Dedifferentiated amniotic fluid mesenchymal stem cell (primary cell): Measurements from ENCODE around the gene CACNA1B.
"Not testable (repeated sequence)": the region's sequence is repeated elsewhere in the genome, so short reads cannot be mapped to it uniquely, and the experiment has no call there.

ENCODE experiments used
- DNase-seq: peaks from one replicate; pipeline ENCODE4 v3.0.0-alpha.2; 2016; ENCODE audit errors: extremely low spot score

The CACNA1B gene

GRCh38 chr9:137877506-137878122, at the start of gene CACNA1B:
Gene CACNA1B (plus strand): TSS chr9:137877782. CDS start chr9:137877934, 152 bp downstream.
- DNase-seq, result not testable (repeated sequence)

DNA sequence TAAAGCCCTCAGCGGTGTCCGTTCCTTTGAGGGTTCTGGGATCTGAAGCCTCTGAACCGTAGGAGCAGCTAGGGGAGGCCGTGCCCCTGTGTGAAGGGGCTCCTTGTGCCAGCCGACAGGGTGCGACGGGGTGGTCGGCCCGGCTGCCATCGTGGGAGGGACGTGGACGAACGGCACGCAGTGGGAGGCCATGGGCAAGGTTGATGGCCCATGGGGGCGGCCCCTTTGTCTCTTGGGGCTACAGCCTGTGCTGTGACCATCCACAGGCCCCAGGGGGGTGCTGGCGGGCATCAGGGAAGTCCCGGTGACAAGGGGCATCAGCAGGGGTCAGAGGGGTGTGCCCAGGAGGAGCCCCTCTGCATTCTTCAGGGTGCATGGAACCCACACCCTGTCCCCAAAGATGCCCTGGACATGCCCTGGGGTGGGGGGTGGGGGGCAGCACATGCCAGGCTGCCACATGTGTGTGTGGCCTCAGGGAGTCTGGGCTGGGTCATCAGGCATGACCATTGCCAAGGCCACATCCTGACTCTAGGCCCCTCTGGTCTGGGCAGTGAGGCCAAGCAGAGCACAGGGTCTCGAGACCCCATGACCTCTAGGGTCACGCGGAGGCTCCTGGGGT, 49.6 kb upstream of the CACNA1B start:
- DNase-seq, result no peak

DNA sequence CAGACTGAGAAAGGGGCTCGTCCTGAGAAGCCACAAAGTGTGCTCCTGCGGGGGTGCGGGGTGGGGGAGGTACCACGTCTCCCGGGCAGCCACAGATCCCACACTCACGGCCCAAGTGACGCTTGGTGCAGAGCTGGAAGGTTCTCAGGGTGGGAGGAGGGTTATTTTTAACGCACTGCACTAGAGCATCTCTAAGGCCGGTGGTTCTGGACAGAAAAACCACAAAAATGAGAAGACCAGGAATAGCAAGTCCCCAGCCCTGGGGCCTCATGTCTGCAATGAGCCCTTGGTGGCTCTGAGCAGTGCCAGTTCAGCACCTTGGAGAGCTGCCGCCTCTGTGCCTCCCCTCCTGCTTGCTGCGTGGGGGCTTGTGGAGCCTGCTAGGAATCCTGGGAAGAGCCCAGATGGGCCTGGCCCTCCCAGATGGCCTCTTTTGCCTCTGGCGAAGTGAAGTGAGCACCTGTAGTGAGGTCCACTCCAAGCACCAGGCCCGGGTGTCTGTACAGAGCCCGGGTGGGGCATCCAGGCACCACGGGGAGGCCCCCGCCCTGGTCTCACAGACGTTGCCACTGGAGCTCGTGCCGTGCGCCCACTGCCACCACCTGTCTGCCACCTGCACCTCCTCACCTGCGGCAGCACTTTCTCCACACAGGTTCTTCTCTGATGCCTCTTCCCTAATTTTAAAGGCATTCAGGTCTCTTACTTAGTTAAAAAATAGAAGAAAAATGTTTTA, 48.9 kb upstream of the CACNA1B start:
- no peak for DNase-seq

DNA sequence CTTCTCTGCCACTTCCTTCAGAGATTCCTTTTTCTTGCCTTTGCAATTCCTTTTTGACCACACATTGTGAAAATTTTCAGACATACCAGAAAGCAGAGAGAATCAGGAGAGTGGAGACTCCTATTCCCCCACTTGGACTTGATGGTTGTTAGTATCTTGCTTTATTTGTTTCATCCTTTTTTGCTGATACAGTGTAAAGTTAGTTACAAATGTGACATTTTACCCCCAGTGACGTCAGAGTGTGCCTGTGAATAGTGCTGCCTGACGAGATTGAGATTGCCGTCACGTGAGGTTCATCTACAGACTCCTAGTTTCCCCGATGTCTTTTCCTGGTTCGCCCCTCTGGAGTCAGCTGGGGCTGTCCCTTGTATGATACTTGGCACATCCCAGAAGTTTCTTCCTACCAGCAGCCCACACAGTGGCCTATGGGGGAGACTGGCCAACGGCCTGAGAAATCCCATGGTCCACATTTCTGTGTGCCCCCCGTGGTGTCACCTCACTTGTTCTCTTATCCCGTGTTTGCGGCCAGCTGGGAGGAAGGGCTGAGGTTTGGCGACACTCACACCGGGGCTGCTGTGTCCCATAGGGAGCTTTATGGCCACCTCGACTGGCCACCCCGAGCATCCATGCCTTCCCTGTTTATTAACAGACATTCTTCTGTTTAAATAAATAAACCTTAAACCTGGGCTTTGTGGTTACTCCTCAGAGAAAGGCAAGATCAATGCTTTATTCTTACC, 48.2 kb upstream of the CACNA1B start:
- DNase-seq, result no peak

DNA sequence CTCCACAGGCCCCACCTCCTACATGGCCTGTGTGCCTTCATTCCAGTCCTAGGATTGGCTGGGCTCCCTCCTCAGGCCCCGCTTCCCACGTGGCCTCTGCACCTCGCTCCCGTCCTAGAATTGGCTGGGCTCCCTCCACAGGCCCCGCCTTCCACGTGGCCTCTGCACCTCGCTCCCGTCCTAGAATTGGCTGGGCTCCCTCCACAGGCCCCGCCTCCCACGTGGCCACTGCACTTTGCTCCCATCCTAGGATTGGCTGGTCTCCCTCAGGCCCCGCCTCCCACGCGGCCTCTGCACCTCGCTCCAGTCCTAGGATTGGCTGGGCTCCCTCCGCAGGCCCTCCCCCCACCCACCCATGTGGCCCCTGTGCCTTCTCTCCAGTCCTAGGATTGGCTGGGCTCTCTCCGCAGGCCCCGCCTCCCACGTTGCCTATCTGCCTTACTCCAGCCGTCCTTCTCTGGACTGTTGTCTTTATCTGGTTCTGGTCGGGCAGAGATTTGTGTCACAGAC, 45.3 kb upstream of the CACNA1B start:
- DNase-seq, result no peak

GRCh38 chr9:137832830-137833590, 44.6 kb upstream of the CACNA1B start:
- DNase-seq, result no peak

- no peak for DNase-seq
Observed at GRCh38 chr9:137833721-137834613, 43.6 kb upstream of the CACNA1B start.

- DNase-seq, result no peak
Observed at GRCh38 chr9:137834846-137835546, 42.6 kb upstream of the CACNA1B start.

- DNase-seq, result no peak
Observed at GRCh38 chr9:137836151-137836830, 41.3 kb upstream of the CACNA1B start.

DNA sequence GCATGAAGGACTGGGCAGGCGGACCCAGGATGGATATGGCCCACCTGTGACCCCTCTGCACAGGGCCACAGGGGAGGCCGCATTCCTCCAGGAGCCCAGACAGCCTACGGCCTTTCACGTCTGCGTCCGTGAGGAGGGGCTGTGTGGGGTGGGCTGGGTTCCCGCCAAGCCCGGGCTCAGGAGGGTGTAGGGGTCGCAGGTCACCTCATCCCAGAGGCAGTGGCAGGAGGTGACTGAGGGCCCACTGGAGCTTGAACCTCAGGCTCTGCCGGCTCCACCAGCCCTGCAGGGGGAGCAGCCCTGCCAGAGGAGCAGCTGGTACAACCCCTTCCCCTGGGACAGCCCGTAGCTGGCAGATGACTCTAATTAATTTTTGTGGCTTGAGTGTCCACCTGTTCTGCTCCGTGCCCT, 40.7 kb upstream of the CACNA1B start:
- no peak for DNase-seq

- DNase-seq, result no peak
Observed at GRCh38 chr9:137837345-137838278, 40.0 kb upstream of the CACNA1B start.

- no peak for DNase-seq
Observed at GRCh38 chr9:137838576-137838975, 39.0 kb upstream of the CACNA1B start.

DNA sequence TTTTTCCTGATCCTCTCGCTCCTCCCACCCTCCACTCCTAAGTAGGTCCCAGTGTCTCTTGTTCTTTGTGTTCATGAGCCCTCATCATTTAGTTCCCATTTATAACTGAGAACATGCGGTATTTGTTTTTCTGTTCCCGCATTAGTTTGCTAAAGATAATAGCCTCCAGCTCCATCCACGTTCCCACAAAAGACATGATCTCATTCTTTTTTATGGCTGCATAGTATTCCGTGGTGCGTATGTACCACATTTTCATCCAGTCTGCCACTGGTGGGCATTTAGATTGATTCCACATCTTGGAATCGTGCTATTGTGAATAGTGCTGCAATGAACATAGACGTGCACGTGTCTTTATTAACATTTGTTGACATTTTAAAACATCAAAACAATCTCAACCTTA, 34.2 kb upstream of the CACNA1B start:
- DNase-seq, result no peak

DNA sequence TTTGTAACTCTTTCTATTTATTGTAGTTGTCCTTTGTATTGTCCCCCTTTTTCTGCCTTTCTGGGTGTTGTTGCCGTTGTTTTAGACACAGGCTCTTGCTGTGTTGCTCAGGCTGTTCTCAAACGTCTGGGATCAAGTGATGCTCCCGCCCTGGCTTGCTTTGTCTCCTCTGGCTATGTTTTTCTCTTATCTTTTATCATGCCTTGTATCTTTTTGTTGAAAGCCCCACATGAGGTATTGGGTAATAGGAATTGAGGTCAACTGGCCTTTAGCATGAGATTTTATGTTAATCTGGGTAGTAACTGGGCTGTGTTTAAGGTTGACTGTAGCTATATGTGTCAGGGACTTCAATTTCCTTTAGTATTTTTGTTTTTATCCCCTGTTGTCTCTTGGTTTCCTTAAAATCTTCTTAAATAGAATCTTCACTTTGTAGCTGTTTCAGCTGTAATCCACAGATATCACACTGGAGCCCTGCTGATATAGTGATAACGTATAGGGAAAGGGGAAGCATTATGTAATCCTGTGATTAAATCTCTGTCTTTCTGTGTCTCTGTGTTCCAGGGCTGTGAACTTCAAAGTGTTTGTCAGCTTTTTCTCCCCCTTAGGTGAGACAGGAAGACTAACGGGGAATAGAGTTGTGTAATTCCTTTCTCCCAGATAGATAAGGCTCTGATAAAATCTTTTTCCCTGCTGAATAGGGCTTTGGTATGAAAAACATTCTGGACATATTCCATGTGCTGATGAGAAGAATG, 25.9 kb upstream of the CACNA1B start:
- no peak for DNase-seq

GRCh38 chr9:137853392-137853995, 24.1 kb upstream of the CACNA1B start:
- no peak for DNase-seq

GRCh38 chr9:137860361-137860760, 17.2 kb upstream of the CACNA1B start:
- no peak for DNase-seq

GRCh38 chr9:137865581-137866145, 11.9 kb upstream of the CACNA1B start:
- no peak for DNase-seq
